WERI-Rb-1 (cell line): ENCODE measurements around the gene KLHL15.

Experiments used
- DNase-seq: peaks from one replicate; pipeline ENCODE4 v3.0.0-alpha.2; 2020
- H3K27ac ChIP-seq: fragments of 250-450 bp; sonication (Bioruptor Pico); 2 replicates; pipeline ENCODE4 v1.5.1; 2020; ENCODE audit warnings: mild to moderate bottlenecking, moderate library complexity
- H3K27me3 ChIP-seq: fragments of 250-450 bp; sonication (Bioruptor Pico); 2 replicates; pipeline ENCODE4 v1.5.1; 2021; ENCODE audit warnings: mild to moderate bottlenecking, low read depth, moderate library complexity; ENCODE audit not compliant: insufficient read depth, severe bottlenecking
- H3K36me3 ChIP-seq: fragments of 250-450 bp; sonication (Bioruptor Pico); 2 replicates; pipeline ENCODE4 v1.5.1; 2020; ENCODE audit warnings: mild to moderate bottlenecking, moderate library complexity
- H3K4me3 ChIP-seq: 2 replicates; pipeline ENCODE4 v1.5.1; 2011; ENCODE audit warnings: low read depth, mild to moderate bottlenecking, control low read depth, low read length
- H3K9me3 ChIP-seq: fragments of 250-450 bp; sonication (Bioruptor Pico); 2 replicates; pipeline ENCODE4 v1.5.1; 2021; ENCODE audit warnings: mild to moderate bottlenecking, moderate library complexity; ENCODE audit not compliant: severe bottlenecking
- TF ChIP-seq, protein P1 (sequence below): IDR thresholded peaks from 2 replicates; pipeline ENCODE4 v1.5.1; 2011; ENCODE audit warnings: low read depth, mild to moderate bottlenecking, control low read depth, inconsistent platforms, low read length

The KLHL15 gene

DNA sequence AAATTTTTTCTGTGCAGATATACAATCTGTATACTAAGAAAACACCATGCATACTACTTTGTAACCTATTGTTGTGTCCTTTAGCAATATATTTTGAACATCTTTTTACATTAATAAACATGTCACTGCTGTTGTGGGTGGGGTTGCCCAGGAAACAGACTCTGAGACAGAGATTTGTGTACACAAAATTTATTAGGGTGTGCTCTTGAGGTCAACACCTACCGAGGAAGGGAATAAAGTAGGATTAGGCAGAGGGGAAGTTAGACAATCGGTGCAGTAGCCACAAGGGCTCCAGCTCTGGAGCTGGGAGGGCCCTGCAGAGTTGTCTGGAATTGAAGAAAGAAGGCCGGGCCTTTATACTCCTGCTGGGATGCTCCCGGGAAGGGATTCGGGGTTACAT lies 62.8 kb downstream of the KLHL15 start:
- no peak overlapping the region for H3K4me3 ChIP-seq
- no peak for DNase-seq
- H3K36me3 ChIP-seq = no peaks in the 10 kb centered on the region
- H3K27me3 ChIP-seq = peaks cover 12% of the 10 kb centered on the region
- TF ChIP-seq, protein P1, sequence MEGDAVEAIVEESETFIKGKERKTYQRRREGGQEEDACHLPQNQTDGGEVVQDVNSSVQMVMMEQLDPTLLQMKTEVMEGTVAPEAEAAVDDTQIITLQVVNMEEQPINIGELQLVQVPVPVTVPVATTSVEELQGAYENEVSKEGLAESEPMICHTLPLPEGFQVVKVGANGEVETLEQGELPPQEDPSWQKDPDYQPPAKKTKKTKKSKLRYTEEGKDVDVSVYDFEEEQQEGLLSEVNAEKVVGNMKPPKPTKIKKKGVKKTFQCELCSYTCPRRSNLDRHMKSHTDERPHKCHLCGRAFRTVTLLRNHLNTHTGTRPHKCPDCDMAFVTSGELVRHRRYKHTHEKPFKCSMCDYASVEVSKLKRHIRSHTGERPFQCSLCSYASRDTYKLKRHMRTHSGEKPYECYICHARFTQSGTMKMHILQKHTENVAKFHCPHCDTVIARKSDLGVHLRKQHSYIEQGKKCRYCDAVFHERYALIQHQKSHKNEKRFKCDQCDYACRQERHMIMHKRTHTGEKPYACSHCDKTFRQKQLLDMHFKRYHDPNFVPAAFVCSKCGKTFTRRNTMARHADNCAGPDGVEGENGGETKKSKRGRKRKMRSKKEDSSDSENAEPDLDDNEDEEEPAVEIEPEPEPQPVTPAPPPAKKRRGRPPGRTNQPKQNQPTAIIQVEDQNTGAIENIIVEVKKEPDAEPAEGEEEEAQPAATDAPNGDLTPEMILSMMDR = no peak
- no peaks in the 10 kb centered on the region for H3K9me3 ChIP-seq
- no peak overlapping the region for H3K27ac ChIP-seq

DNA sequence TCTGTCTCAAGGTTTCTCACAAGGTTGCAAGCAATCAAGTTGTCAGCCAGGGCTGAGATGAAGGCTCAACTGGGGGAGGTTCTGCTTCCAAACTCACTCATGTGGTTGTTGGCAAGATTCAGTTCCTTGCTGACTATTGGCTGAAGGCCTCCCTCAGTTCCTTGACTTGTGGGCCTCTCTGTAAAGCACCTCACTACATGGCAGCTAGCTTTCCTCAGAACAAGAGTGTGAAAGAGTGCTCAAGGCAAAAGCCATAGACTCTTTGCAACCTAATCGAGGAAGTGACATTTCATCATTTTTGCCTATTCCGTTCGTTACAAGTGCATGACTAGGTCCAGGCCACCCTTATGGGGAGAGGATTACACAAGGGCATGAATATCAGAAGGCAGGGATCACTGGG lies 67.2 kb downstream of the KLHL15 start:
- H3K27me3 ChIP-seq = peaks cover 7% of the 10 kb centered on the region
- TF ChIP-seq, protein P1 = no peak
- H3K27ac ChIP-seq = no peak overlapping the region
- H3K36me3 ChIP-seq = no peaks in the 10 kb centered on the region
- no peak overlapping the region for H3K4me3 ChIP-seq
- no peaks in the 10 kb centered on the region for H3K9me3 ChIP-seq
- no peak for DNase-seq

DNA sequence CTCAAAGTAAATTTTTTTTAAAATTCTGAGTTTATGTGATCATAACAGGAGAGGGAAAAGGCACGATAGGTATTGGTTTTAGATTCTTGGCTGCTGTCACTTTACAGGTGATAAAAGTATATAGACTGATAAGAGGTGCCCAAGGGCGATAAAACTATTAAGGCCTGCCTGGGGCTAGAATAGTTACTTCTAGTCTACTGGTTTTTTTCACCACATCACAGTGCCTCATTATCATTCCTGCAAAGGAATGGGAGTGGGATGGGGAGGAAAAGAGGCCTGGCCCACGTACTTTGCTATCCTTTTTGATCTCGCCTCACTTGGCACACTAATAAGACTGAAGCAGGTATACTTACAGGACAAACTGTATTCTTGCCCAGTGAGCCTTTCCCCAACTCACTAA lies 72.6 kb downstream of the KLHL15 start:
- TF ChIP-seq, protein P1 = no peak

DNA sequence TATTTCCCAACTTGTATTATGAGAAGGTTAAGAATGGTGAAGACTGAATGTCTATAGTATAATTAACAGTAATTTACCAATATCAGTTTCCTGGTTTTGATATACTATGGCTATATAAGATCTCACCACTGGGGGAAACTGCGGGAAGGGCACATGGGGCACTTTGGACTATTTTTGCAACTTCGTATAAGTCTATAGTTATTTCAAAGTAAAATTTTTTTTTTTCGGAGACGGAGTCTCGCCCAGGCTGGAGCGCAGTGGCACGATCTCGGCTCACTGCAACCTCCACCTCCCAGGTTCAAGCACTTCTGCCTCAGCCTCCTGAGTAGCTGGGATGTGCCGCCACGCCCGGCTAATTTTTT lies 73.1 kb downstream of the KLHL15 start:
- H3K27ac ChIP-seq = no peak overlapping the region
- TF ChIP-seq, protein P1 = no peak
- DNase-seq = no peak
- no peak overlapping the region for H3K4me3 ChIP-seq
- peaks cover 5% of the 10 kb centered on the region for H3K27me3 ChIP-seq
- no peaks in the 10 kb centered on the region for H3K9me3 ChIP-seq
- no peaks in the 10 kb centered on the region for H3K36me3 ChIP-seq

More for the DNA sequence above, 72.6 kb downstream of the KLHL15 start:
- Histone ChIP-seq H3K27me3 (peaks cover 5% of the 10 kb centered on the region), H3K36me3 (no peaks in the 10 kb centered on the region), H3K4me3 (no peak overlapping the region), H3K9me3 (no peaks in the 10 kb centered on the region), H3K27ac (no peak overlapping the region)
- no peak for DNase-seq

DNA sequence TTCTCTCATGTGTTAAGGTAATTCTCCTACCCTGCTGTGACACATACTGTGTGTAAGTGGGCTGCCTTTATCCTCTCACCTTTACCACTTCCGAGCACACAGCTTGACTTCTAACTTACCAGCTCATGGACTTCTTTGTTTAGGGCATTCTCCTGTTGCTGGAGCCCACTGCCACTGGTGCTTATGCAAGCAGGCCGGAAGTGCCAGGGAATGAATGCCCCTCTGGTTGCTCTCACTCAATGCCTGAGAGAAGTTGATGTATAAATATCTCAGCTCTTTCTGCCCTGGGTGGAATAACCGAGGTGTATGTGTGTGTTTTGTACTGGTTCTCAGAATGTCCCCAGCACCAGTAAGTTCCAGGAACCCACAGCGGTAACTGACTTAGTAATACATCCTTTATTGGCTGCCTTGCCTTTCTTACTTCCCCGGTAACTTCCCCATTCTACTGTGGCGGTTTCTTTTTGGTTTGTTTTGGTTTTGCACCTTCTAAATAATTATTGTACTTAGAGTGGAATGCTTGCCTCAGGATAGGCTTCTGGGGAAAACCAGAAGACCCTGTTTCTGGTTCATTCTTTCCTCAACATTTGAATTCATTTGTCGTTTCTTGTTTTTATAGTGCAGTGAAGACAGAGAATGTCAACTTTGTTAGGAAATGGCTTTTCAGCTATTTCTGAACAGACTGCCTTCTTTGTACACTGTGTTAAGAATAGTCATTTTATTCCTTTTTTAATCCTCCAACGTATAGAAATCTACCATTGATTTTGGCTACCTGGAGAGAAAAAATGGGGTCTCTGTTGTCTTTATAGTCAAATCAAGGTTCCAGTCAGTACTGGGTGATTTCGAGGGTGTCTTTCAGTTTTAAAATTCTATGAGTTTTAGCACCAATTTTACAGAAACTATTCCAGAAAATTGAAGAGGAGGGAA lies 73.7 kb downstream of the KLHL15 start:
- H3K27me3 ChIP-seq = peaks cover 5% of the 10 kb centered on the region
- H3K27ac ChIP-seq = no peak overlapping the region
- H3K9me3 ChIP-seq = no peaks in the 10 kb centered on the region
- H3K4me3 ChIP-seq = no peak overlapping the region
- no peaks in the 10 kb centered on the region for H3K36me3 ChIP-seq
- TF ChIP-seq, protein P1 = no peak
- no peak for DNase-seq

DNA sequence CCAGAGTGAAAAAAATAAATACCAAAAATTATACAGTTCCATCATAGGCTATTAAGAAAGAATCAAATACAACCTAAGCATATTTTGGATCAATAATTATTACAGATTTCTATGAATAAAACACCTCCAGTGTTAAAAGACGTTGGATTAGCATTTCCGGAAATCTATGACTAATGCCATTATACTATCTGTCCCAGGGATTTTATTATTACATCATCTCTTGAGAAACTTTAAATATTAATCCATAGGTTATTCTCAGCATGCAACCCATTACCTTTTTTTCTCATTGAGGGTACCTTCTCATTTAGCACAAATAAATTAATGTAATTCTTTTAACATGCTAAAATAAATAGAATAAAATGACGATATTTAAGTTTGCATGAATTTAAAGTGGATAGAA lies 74.6 kb downstream of the KLHL15 start:
- Histone ChIP-seq H3K27me3 (peaks cover 5% of the 10 kb centered on the region), H3K9me3 (no peaks in the 10 kb centered on the region), H3K36me3 (no peaks in the 10 kb centered on the region), H3K27ac (no peak overlapping the region), H3K4me3 (no peak overlapping the region)
- TF ChIP-seq, protein P1 = no peak
- DNase-seq = no peak
